Activated CD4-positive, alpha-beta T cell treated with anti-CD3 and anti-CD28 coated beads for 24 hours (primary cell): ENCODE data around the gene DYNC1I1.

Source experiments
- DNase-seq, 2 donors: peaks; one replicate each; pipeline ENCODE4 v3.0.0-alpha.2; 2020; ENCODE audit warnings: low read depth in 2 of 2

Gene DYNC1I1

GRCh38 chr7:95793658-95794057 lies 21.3 kb downstream of the DYNC1I1 start:
- DNase-seq, result no peak

- DNase-seq, result no peak
Measured at GRCh38 chr7:95794917-95795515, 22.7 kb downstream of the DYNC1I1 start.

- DNase-seq, result no peak
Measured at GRCh38 chr7:95796617-95797016, 24.3 kb downstream of the DYNC1I1 start.

GRCh38 chr7:95798401-95798930 lies 26.1 kb downstream of the DYNC1I1 start:
- DNase-seq, result no peak

- no peak for DNase-seq
Measured at GRCh38 chr7:95800787-95801186, 28.4 kb downstream of the DYNC1I1 start.

GRCh38 chr7:95802270-95802669 lies 29.9 kb downstream of the DYNC1I1 start:
- DNase-seq, result no peak

- DNase-seq, result no peak
Measured at GRCh38 chr7:95804052-95804451, 31.7 kb downstream of the DYNC1I1 start.

- no peak for DNase-seq
Measured at GRCh38 chr7:95805909-95806308, 33.6 kb downstream of the DYNC1I1 start.

GRCh38 chr7:95808396-95808795 lies 36.0 kb downstream of the DYNC1I1 start:
- DNase-seq, result no peak

GRCh38 chr7:95811846-95812445 lies 39.6 kb downstream of the DYNC1I1 start:
- DNase-seq, result no peak

GRCh38 chr7:95814721-95815120 lies 42.4 kb downstream of the DYNC1I1 start:
- DNase-seq, result no peak

- DNase-seq, result no peak
Measured at GRCh38 chr7:95817866-95818640, 45.7 kb downstream of the DYNC1I1 start.

- no peak for DNase-seq
Measured at GRCh38 chr7:95820778-95821177, 48.4 kb downstream of the DYNC1I1 start.

- DNase-seq, result no peak
Measured at GRCh38 chr7:95822717-95823116, 50.4 kb downstream of the DYNC1I1 start.

- DNase-seq, result no peak
Measured at GRCh38 chr7:95824616-95825015, 52.3 kb downstream of the DYNC1I1 start.

GRCh38 chr7:95828824-95829790 lies 56.8 kb downstream of the DYNC1I1 start:
- DNase-seq, result no peak

GRCh38 chr7:95840953-95841950 lies 68.9 kb downstream of the DYNC1I1 start:
- DNase-seq, result no peak

- DNase-seq, result no peak
Measured at GRCh38 chr7:95843286-95843685, 70.9 kb downstream of the DYNC1I1 start.

GRCh38 chr7:95845007-95845406 lies 72.7 kb downstream of the DYNC1I1 start:
- no peak for DNase-seq

GRCh38 chr7:95847061-95847460 lies 74.7 kb downstream of the DYNC1I1 start:
- DNase-seq, result no peak
